ENCODE data around the gene CALM1. TPM values are rescaled to one million over a fixed set of nuclear protein-coding genes. Genes with fewer than 3 reads are reported as not detected.

The CALM1 gene
- 100 to 1,000 TPM; 106 to 240 (median 182) TPM for total RNA-seq

- DNase-seq (ENCODE audit: low spot score in 2 of 2), result peak; percentile 88 to 99
- H3K4me3 ChIP-seq (ENCODE audit: low read depth, poor library complexity, severe bottlenecking), result peak within 1 kb of the TSS; percentile 89
- intact Hi-C loops (cut with DNase I; ENCODE audit: low total_unique reads), result no loop called here
- WGBS, 2 donors, result 1 to 2% methylated on average over 30 to 54 of the region's 89 CpGs
- TF ChIP-seq CTCF (IDR thresholded peaks at IDR 0.05) (no peak), POLR2A (IDR thresholded peaks at IDR 0.05) (peak in 1 of 2 donors; percentile 99)
Measured at GRCh38 chr14:90396341-90397339, at the start of gene CALM1. TSS of gene CALM1 (plus strand) at chr14:90397029. CDS start at chr14:90397231, 202 bp downstream.

- DNase-seq (ENCODE audit: low spot score in 2 of 2), result no peak
Measured at GRCh38 chr14:90348270-90348669, 48.6 kb upstream of the CALM1 start.

GRCh38 chr14:90349739-90350138 is 47.1 kb upstream of the CALM1 start:
- no peak overlapping the region for H3K4me3 ChIP-seq (ENCODE audit: low read depth, poor library complexity, severe bottlenecking)
- intact Hi-C loops (cut with DNase I; ENCODE audit: low total_unique reads), result no loop called here
- DNase-seq (ENCODE audit: low spot score in 2 of 2), result no peak
- 18 to 32% methylated on average over 4 of the region's 4 CpGs for WGBS, 2 donors
- TF ChIP-seq CTCF (IDR thresholded peaks at IDR 0.05), result no peak
- no peak for TF ChIP-seq POLR2A (IDR thresholded peaks at IDR 0.05)

More at GRCh38 chr14:90348270-90348669, 48.6 kb upstream of the CALM1 start:
- whole genome bisulfite sequencing, 2 donors, result 96 to 97% methylated on average over 2 of the region's 2 CpGs
- H3K4me3 ChIP-seq (ENCODE audit: low read depth, poor library complexity, severe bottlenecking), result no peak overlapping the region
- TF ChIP-seq POLR2A (IDR thresholded peaks at IDR 0.05) (no peak), CTCF (IDR thresholded peaks at IDR 0.05) (no peak)
- intact Hi-C loops (cut with DNase I; ENCODE audit: low total_unique reads), result no loop called here

- 78 to 79% methylated on average over 16 of the region's 16 CpGs for WGBS, 2 donors
- no peak overlapping the region for H3K4me3 ChIP-seq (ENCODE audit: low read depth, poor library complexity, severe bottlenecking)
- TF ChIP-seq POLR2A (IDR thresholded peaks at IDR 0.05) (no peak), CTCF (IDR thresholded peaks at IDR 0.05) (no peak)
- intact Hi-C loops (cut with DNase I; ENCODE audit: low total_unique reads), result no loop called here
- no peak for DNase-seq (ENCODE audit: low spot score in 2 of 2)
Measured at GRCh38 chr14:90354551-90355298, 42.1 kb upstream of the CALM1 start.

GRCh38 chr14:90355540-90356518 is 41.0 kb upstream of the CALM1 start:
- TF ChIP-seq POLR2A (IDR thresholded peaks at IDR 0.05) (no peak), CTCF (IDR thresholded peaks at IDR 0.05) (no peak)
- intact Hi-C loops (cut with DNase I; ENCODE audit: low total_unique reads), result no loop called here
- H3K4me3 ChIP-seq (ENCODE audit: low read depth, poor library complexity, severe bottlenecking), result no peak overlapping the region
- no peak for DNase-seq (ENCODE audit: low spot score in 2 of 2)
- WGBS, 2 donors, result 70 to 72% methylated on average over 8 of the region's 8 CpGs

Data from lower leg skin (tissue), 4 donors.